ENCODE measurements around the gene GTF3C5. TPM values are rescaled to one million over a fixed set of nuclear protein-coding genes. Genes with fewer than 3 reads are reported as not detected.

Gene GTF3C5
- total and polyA plus RNA-seq, 2 donors from 2014 or later = 38.0 to 47.7 TPM

DNA sequence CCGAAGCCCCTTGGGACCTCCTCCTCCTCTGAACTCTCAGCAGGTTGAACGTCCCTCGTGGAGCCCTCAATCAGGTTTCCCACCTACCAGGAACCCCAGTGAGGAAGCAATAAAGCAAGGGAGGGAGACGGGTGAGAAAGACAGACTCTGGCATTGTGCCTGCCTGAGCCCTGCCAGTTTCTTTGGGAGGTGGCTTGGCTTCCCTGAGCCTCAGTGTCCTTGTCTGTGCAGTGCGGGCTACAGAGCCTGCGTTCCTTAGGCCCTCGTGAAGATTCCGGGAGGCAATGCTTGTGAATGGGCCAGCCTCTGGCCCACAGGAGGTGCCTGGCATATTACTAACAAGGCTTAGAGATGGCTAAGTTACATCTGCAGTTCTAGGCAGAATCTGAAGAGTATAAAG, 11.9 kb downstream of the GTF3C5 start:
- H3K36me3 ChIP-seq (ENCODE audit: control insufficient read depth in 2 of 3, insufficient read depth in 3 of 3, low read length in 3 of 3) = peaks cover 0 to 34% (median 26%) of the 10 kb centered on the region in 3 donors
- TF ChIP-seq, protein P1, sequence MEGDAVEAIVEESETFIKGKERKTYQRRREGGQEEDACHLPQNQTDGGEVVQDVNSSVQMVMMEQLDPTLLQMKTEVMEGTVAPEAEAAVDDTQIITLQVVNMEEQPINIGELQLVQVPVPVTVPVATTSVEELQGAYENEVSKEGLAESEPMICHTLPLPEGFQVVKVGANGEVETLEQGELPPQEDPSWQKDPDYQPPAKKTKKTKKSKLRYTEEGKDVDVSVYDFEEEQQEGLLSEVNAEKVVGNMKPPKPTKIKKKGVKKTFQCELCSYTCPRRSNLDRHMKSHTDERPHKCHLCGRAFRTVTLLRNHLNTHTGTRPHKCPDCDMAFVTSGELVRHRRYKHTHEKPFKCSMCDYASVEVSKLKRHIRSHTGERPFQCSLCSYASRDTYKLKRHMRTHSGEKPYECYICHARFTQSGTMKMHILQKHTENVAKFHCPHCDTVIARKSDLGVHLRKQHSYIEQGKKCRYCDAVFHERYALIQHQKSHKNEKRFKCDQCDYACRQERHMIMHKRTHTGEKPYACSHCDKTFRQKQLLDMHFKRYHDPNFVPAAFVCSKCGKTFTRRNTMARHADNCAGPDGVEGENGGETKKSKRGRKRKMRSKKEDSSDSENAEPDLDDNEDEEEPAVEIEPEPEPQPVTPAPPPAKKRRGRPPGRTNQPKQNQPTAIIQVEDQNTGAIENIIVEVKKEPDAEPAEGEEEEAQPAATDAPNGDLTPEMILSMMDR (IDR thresholded peaks at IDR 0.05; ENCODE audit: borderline replicate concordance, extremely low read depth, insufficient read depth) = no peak
- no peaks in the 10 kb centered on the region for H3K4me1 ChIP-seq (ENCODE audit: control insufficient read depth in 2 of 3, insufficient read depth in 2 of 3, low read depth in 1 of 3, low read length in 3 of 3)
- no peak for DNase-seq
- H3K27me3 ChIP-seq (ENCODE audit: control insufficient read depth, insufficient read depth, low read length) = no peaks in the 10 kb centered on the region
- intact Hi-C loops (cut with DNase I) = no loop called here
- no peak for FAIRE-seq
- H3K4me3 ChIP-seq (ENCODE audit: low read length in 3 of 3) = no peak overlapping the region
- H3K9ac ChIP-seq (ENCODE audit: low read length in 3 of 3) = no peak overlapping the region
- H3K27ac ChIP-seq (ENCODE audit: low read depth in 2 of 2, low read length in 2 of 2) = no peak overlapping the region
- no peaks in the 10 kb centered on the region for H3K9me3 ChIP-seq (ENCODE audit: control insufficient read depth in 2 of 3, insufficient read depth in 1 of 3, low read length in 3 of 3)

DNA sequence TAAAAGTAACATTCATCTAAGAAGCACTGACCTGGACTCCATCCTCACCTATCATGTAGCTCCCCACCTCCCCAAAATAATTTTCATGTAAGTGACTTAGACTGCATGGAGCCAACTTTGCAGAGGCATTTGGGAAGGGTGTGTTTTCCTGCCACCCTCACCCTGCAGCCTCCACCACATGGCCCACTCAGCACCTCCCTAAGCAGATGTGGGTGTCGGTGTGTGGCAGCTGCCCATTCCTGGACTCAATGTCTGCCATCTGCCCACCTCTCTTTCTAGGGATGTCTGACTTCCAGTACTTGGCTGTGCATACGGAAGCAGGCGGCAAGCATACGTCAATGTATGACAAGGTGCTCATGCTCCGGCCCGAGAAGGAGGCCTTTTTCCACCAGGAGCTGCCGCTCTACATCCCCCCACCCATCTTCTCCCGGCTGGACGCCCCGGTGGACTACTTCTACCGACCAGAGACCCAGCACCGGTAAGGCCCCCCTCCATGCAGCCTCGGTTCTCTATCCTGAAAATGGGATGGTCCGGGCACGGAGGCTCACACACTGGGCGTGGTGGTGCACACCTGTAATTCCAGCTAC, 12.7 kb downstream of the GTF3C5 start:
- Histone ChIP-seq H3K9ac (ENCODE audit: low read length in 3 of 3) (no peak overlapping the region), H3K27me3 (ENCODE audit: control insufficient read depth, insufficient read depth, low read length) (no peaks in the 10 kb centered on the region), H3K36me3 (ENCODE audit: control insufficient read depth in 2 of 3, insufficient read depth in 3 of 3, low read length in 3 of 3) (peaks cover 0 to 35% (median 26%) of the 10 kb centered on the region in 3 donors), H3K9me3 (ENCODE audit: control insufficient read depth in 2 of 3, insufficient read depth in 1 of 3, low read length in 3 of 3) (no peaks in the 10 kb centered on the region), H3K4me3 (ENCODE audit: low read length in 3 of 3) (no peak overlapping the region), H3K4me1 (ENCODE audit: control insufficient read depth in 2 of 3, insufficient read depth in 2 of 3, low read depth in 1 of 3, low read length in 3 of 3) (no peaks in the 10 kb centered on the region), H3K27ac (ENCODE audit: low read depth in 2 of 2, low read length in 2 of 2) (no peak overlapping the region)
- TF ChIP-seq, protein P1 (IDR thresholded peaks at IDR 0.05; ENCODE audit: borderline replicate concordance, extremely low read depth, insufficient read depth) = no peak
- no peak for DNase-seq
- intact Hi-C loops (cut with DNase I) = no loop called here
- no peak for FAIRE-seq

DNA sequence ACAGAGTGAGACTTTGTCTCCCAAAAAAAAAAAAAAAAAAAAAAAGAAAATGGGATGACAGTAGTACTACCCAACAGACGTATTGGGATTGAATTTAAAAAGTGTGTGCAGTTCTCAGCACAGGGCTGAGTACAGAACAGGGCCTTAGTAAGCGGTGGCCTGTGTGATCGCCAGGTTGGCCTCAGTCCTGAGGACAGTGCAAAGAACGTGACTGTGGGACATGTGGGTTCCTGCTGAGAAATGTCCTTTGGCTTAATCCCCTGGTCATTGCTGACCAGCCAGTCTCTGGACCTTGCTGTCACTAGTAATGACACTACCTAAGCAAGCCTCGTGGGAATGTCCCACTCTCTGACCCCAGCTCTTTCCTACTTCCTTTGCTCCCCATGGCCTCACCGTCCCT, 13.3 kb downstream of the GTF3C5 start:
- peaks cover 0 to 39% (median 26%) of the 10 kb centered on the region in 3 donors for H3K36me3 ChIP-seq (ENCODE audit: control insufficient read depth in 2 of 3, insufficient read depth in 3 of 3, low read length in 3 of 3)
- H3K4me1 ChIP-seq (ENCODE audit: control insufficient read depth in 2 of 3, insufficient read depth in 2 of 3, low read depth in 1 of 3, low read length in 3 of 3) = no peaks in the 10 kb centered on the region
- no peak overlapping the region for H3K4me3 ChIP-seq (ENCODE audit: low read length in 3 of 3)
- H3K27ac ChIP-seq (ENCODE audit: low read depth in 2 of 2, low read length in 2 of 2) = no peak overlapping the region
- intact Hi-C loops (cut with DNase I) = no loop called here
- TF ChIP-seq, protein P1 (IDR thresholded peaks at IDR 0.05; ENCODE audit: borderline replicate concordance, extremely low read depth, insufficient read depth) = no peak
- H3K9me3 ChIP-seq (ENCODE audit: control insufficient read depth in 2 of 3, insufficient read depth in 1 of 3, low read length in 3 of 3) = no peaks in the 10 kb centered on the region
- FAIRE-seq = no peak
- H3K27me3 ChIP-seq (ENCODE audit: control insufficient read depth, insufficient read depth, low read length) = no peaks in the 10 kb centered on the region
- no peak overlapping the region for H3K9ac ChIP-seq (ENCODE audit: low read length in 3 of 3)
- no peak for DNase-seq

DNA sequence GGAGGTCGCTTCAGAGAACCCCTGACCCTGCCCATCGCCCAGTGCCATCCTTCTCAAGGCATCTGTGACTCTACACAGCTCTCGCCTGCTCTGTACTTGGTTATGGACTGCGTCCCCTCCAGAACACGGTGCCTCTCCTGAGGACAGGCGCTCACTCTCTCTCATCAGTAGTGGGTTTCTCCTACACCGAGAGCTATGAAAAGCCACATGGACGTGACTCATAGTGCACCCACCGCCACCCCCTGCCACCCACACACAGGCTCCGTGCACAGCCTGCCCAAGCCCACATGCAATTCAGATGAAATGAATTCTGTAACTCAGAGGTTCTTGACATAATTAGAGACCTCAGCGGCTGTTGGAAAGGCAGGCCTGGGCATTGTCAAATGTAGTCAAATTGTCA, 13.9 kb downstream of the GTF3C5 start:
- Histone ChIP-seq H3K9ac (ENCODE audit: low read length in 3 of 3) (no peak overlapping the region), H3K9me3 (ENCODE audit: control insufficient read depth in 2 of 3, insufficient read depth in 1 of 3, low read length in 3 of 3) (no peaks in the 10 kb centered on the region), H3K36me3 (ENCODE audit: control insufficient read depth in 2 of 3, insufficient read depth in 3 of 3, low read length in 3 of 3) (peaks cover 0 to 39% (median 26%) of the 10 kb centered on the region in 3 donors), H3K4me1 (ENCODE audit: control insufficient read depth in 2 of 3, insufficient read depth in 2 of 3, low read depth in 1 of 3, low read length in 3 of 3) (no peaks in the 10 kb centered on the region), H3K27me3 (ENCODE audit: control insufficient read depth, insufficient read depth, low read length) (no peaks in the 10 kb centered on the region), H3K27ac (ENCODE audit: low read depth in 2 of 2, low read length in 2 of 2) (no peak overlapping the region), H3K4me3 (ENCODE audit: low read length in 3 of 3) (no peak overlapping the region)
- TF ChIP-seq, protein P1 (IDR thresholded peaks at IDR 0.05; ENCODE audit: borderline replicate concordance, extremely low read depth, insufficient read depth) = no peak
- intact Hi-C loops (cut with DNase I) = no loop called here
- FAIRE-seq (no peak), DNase-seq (no peak)
